Measurements from ENCODE around the gene BUD23. TPM values are rescaled to one million over a fixed set of nuclear protein-coding genes. Genes with fewer than 3 reads are reported as not detected.

The BUD23 gene
- total and polyA plus RNA-seq, 9 of the 15 experiments (the other 6 are each of a cell fraction or from before 2014, with no cell fraction given) = 79.5 to 270 (median 150) TPM

DNA sequence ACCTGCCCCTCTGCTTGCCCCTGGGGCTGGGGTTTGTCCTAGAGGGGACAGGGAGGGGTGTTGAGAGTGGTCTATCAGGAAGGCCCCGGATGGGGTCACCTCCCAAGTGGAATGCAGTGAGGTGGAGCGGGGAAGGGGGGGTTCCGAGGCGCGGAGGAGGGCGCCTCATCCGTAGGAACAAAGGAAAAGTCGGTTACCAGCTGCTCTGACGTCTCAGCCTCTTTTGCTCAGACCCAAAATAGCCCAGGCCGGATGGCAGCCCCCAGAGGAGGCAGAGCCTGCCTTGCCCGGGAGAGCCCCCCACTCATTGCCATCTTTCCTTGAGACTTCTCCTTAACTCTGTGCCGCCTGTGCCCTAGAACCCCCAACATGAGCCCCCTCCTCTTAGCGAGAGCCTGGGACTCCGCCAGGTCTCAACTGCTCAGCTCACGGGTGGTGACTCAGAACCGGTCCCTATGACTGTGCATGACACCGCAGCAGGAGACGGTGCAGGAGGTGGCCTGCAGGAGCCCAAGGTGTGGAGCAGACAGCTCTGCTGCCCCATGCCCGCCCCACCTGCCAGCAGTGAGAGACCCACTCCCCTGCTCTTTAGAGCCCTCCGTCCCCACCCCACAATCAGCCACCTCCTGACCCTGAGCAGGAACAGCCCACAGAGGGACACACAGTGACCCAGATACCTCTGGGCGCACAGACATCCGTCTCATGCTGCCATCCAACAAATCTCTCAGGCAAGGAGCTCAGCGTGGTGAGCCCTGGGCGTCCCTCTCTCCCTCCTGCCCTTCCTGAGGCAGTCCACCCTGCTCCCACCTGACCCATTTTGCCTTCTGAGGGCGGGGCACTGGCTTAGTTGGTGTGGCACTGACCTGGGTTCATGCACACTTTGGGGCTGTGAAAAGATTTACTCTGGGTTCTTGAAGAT is 23.0 kb downstream of the BUD23 start (continued):
- TF ChIP-seq, protein P1, sequence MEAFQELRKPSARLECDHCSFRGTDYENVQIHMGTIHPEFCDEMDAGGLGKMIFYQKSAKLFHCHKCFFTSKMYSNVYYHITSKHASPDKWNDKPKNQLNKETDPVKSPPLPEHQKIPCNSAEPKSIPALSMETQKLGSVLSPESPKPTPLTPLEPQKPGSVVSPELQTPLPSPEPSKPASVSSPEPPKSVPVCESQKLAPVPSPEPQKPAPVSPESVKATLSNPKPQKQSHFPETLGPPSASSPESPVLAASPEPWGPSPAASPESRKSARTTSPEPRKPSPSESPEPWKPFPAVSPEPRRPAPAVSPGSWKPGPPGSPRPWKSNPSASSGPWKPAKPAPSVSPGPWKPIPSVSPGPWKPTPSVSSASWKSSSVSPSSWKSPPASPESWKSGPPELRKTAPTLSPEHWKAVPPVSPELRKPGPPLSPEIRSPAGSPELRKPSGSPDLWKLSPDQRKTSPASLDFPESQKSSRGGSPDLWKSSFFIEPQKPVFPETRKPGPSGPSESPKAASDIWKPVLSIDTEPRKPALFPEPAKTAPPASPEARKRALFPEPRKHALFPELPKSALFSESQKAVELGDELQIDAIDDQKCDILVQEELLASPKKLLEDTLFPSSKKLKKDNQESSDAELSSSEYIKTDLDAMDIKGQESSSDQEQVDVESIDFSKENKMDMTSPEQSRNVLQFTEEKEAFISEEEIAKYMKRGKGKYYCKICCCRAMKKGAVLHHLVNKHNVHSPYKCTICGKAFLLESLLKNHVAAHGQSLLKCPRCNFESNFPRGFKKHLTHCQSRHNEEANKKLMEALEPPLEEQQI (IDR thresholded peaks at IDR 0.05) = no peak
- no peak for TF ChIP-seq FUS (optimal IDR thresholded peaks at IDR 0.05; ENCODE audit: low read depth, low read length)
- TF ChIP-seq, protein P2, sequence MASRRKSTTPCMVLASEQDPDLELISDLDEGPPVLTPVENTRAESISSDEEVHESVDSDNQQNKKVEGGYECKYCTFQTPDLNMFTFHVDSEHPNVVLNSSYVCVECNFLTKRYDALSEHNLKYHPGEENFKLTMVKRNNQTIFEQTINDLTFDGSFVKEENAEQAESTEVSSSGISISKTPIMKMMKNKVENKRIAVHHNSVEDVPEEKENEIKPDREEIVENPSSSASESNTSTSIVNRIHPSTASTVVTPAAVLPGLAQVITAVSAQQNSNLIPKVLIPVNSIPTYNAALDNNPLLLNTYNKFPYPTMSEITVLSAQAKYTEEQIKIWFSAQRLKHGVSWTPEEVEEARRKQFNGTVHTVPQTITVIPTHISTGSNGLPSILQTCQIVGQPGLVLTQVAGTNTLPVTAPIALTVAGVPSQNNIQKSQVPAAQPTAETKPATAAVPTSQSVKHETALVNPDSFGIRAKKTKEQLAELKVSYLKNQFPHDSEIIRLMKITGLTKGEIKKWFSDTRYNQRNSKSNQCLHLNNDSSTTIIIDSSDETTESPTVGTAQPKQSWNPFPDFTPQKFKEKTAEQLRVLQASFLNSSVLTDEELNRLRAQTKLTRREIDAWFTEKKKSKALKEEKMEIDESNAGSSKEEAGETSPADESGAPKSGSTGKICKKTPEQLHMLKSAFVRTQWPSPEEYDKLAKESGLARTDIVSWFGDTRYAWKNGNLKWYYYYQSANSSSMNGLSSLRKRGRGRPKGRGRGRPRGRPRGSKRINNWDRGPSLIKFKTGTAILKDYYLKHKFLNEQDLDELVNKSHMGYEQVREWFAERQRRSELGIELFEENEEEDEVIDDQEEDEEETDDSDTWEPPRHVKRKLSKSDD (conservative IDR thresholded peaks at IDR 0.05; ENCODE audit: low read length) = no peak
- TF ChIP-seq IFI16 (CRISPR knock-in tag; IDR thresholded peaks at IDR 0.05) = no peak
- peak; percentile 51; the same call in 1 of the 2 replicates for TF ChIP-seq HDAC2 (IDR thresholded peaks at IDR 0.05)
- no peak for TF ChIP-seq MCM7 (IDR thresholded peaks at IDR 0.05)
- TF ChIP-seq, protein P3, sequence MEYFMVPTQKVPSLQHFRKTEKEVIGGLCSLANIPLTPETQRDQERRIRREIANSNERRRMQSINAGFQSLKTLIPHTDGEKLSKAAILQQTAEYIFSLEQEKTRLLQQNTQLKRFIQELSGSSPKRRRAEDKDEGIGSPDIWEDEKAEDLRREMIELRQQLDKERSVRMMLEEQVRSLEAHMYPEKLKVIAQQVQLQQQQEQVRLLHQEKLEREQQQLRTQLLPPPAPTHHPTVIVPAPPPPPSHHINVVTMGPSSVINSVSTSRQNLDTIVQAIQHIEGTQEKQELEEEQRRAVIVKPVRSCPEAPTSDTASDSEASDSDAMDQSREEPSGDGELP (CRISPR knock-in tag; IDR thresholded peaks at IDR 0.05; ENCODE audit: borderline replicate concordance) = peak; percentile 40; the same call in 1 of the 2 replicates
- no peak for TF ChIP-seq MECOM (CRISPR knock-in tag; IDR thresholded peaks at IDR 0.05)
- TF ChIP-seq SNIP1 (IDR thresholded peaks at IDR 0.05; ENCODE audit: low read depth) = no peak
